ENCODE measurements around the gene PDLIM1.

DNA sequence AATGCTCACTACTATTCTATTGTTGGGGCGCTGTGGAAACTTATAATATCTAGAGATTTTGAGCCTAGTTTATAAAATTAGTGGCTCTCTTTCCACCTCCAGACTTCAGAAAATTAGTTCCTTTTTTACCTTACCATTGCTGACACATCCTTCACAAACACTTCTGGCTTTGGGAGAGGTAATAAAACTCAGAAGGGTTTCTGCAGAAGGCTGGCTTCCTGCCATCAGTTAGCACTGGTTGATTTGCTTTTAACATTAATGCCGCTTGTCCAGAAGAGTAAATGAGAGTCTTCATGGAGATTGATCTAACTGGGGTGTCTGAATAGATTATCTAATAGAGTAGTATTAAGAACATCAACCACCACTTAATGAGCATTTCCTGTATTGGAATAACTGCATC lies 76.4 kb downstream of the PDLIM1 start:
- TF ChIP-seq MAFK (IDR thresholded peaks at IDR 0.05; ENCODE audit: low read length) (no peak), TCF3 (CRISPR knock-in tag; IDR thresholded peaks at IDR 0.05) (no peak), ZNF143 (CRISPR knock-in tag; IDR thresholded peaks at IDR 0.05) (no peak), TOE1 (IDR thresholded peaks at IDR 0.05; ENCODE audit: borderline replicate concordance) (no peak), TOE1 (CRISPR knock-in tag; IDR thresholded peaks at IDR 0.05; ENCODE audit: borderline replicate concordance, low read depth) (no peak), ZFP36 (IDR thresholded peaks at IDR 0.05; ENCODE audit: low read depth, low read length, partially characterized antibody) (no peak)
- TF ChIP-seq, protein P1, sequence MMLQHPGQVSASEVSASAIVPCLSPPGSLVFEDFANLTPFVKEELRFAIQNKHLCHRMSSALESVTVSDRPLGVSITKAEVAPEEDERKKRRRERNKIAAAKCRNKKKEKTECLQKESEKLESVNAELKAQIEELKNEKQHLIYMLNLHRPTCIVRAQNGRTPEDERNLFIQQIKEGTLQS (IDR thresholded peaks at IDR 0.05) = no peak
- TF ChIP-seq, protein P1 (CRISPR knock-in tag; conservative IDR thresholded peaks at IDR 0.05) = no peak

All from K562 (cell line).